Activated CD8-positive, alpha-beta T cell treated with anti-CD3 and anti-CD28 coated beads, Interleukin-2, amount 10 ng/mL, durations not matched to agents 7 days and 5 days (primary cell): ENCODE measurements around the gene TSR3. TPM values are rescaled to one million over a fixed set of nuclear protein-coding genes. Genes with fewer than 3 reads are reported as not detected.
A peak's percentile ranks its signal among the peaks of the same experiment; 100 is the strongest.

ENCODE experiments used
- ATAC-seq: fragments of 150-1000 bp; cut with Tn5 transposase; one replicate; pipeline ENCODE4 v1.10.0; 2021; ENCODE audit warnings: moderate library complexity
- CTCF ChIA-PET: fragments of 350-600 bp; sonication (Branson Sonifier 250); formaldehyde crosslinking; loops from one replicate; lab custom pipeline; 2021; ENCODE audit warnings: antibody characterized with exemption; lab: Charles Lee
- POLR2A ChIA-PET: fragments of 350-600 bp; sonication (Branson Sonifier 250); formaldehyde crosslinking; loops from one replicate; lab custom pipeline; 2021; ENCODE audit warnings: antibody characterized with exemption; lab: Charles Lee
- DNase-seq: peaks from one replicate; pipeline ENCODE4 v3.0.0-alpha.2; 2020
- H3K27ac Mint-ChIP-seq: one replicate; pipeline ENCODE4 v1.8.0; 2021; ENCODE audit warnings: mild to moderate bottlenecking, mixed read lengths
- H3K27me3 Mint-ChIP-seq: one replicate; pipeline ENCODE4 v1.8.0; 2021; ENCODE audit warnings: low read depth, mixed read lengths
- H3K36me3 Mint-ChIP-seq: one replicate; pipeline ENCODE4 v1.8.0; 2021; ENCODE audit warnings: low read depth, mixed read lengths
- H3K4me1 Mint-ChIP-seq: one replicate; pipeline ENCODE4 v1.8.0; 2021; ENCODE audit warnings: low read depth, mixed read lengths
- H3K4me3 Mint-ChIP-seq: one replicate; pipeline ENCODE4 v1.8.0; 2021; ENCODE audit warnings: mild to moderate bottlenecking, mixed read lengths
- H3K9me3 Mint-ChIP-seq: one replicate; pipeline ENCODE4 v1.8.0; 2022; ENCODE audit warnings: mixed read lengths; ENCODE audit not compliant: insufficient read depth
- total RNA-seq, 2 experiments: library from RNA; stranded (reverse); gene quantifications; one replicate each; pipeline ENCODE4 v1.2.3, GENCODE V29; 2021

Gene TSR3
- total RNA-seq, 2 experiments from 2014 or later = 48.5 to 50.7 TPM

GRCh38 chr16:1315081-1316032 is 36.3 kb downstream of the TSR3 start:
- Mint-ChIP-seq H3K4me1 (peaks cover 34% of the 10 kb centered on the region), H3K27me3 (no peaks in the 10 kb centered on the region), H3K27ac (no peak overlapping the region), H3K9me3 (no peaks in the 10 kb centered on the region), H3K4me3 (no peak overlapping the region), H3K36me3 (peaks cover 62% of the 10 kb centered on the region)
- ATAC-seq (no peak), DNase-seq (no peak)
- ChIA-PET CTCF (no interaction called here), POLR2A (no interaction called here)

DNA sequence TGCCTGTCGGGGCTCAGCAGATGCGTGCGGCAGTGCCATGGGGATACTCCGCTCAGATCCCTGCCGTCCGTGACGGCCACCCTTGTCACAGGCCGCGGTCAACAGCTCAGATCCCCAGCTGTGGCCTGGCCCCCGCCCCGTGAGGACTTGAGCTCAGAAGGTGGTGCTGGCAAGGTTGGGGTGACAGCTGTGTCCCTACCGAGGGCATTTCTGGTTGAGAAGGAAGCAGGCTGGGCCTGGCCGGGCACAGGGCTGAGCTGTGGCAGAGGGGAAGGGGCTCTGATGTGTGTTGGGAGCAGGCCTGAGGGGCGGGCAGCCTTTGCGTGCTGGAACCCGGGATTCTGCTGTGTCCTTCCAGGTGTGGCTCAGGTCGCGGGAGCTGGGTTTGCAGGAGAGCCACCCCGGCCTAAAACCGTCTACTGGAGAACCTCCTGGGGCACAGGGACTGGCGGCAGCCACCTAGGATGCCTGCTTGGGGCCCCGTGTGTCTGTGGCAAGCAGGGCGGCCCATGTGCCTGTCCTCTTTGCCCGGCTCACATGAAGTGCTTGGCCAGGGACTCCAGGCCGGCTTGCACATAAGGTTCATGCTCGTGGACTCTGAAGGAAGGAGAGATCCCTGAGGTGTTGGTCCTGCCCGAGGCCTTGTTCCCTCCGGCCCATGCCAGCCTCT is 37.1 kb downstream of the TSR3 start:
- no peaks in the 10 kb centered on the region for H3K27me3 Mint-ChIP-seq
- ATAC-seq = no peak
- H3K36me3 Mint-ChIP-seq = peaks cover 58% of the 10 kb centered on the region
- ChIA-PET CTCF (no interaction called here), POLR2A (no interaction called here)
- H3K27ac Mint-ChIP-seq = no peak overlapping the region
- no peaks in the 10 kb centered on the region for H3K9me3 Mint-ChIP-seq
- DNase-seq = no peak
- peaks cover 32% of the 10 kb centered on the region for H3K4me1 Mint-ChIP-seq
- H3K4me3 Mint-ChIP-seq = no peak overlapping the region

DNA sequence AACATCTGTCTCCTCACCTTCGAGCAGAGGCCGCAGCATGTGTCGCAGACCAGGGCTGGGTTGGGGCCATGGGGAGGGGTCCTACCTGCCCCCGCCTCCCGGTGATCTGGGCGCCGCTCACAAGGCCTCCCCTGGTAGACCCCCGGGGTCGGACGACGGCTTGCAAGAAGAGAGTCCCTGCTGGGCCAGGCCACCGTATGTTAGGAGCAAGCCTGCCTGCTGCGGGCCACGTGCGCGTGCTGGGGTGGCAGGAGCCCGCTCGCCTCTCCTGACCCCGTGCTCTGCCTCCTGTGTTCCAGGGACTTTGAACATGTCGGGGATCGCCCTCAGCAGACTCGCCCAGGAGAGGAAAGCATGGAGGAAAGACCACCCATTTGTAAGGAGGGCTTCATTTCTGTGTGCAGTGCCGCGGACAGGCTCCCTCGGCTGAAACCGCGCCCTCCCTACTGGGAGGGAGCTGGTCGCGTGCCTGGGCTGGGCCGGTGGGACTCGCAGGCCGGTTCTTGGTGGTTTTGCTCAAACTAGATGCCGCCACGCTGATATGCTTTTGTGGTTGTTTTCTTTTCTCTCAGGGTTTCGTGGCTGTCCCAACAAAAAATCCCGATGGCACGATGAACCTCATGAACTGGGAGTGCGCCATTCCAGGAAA is 37.8 kb downstream of the TSR3 start:
- ChIA-PET CTCF (no interaction called here), POLR2A (no interaction called here)
- DNase-seq (no peak), ATAC-seq (no peak)
- H3K27me3 Mint-ChIP-seq = no peaks in the 10 kb centered on the region
- H3K9me3 Mint-ChIP-seq = no peaks in the 10 kb centered on the region
- no peak overlapping the region for H3K4me3 Mint-ChIP-seq
- peaks cover 54% of the 10 kb centered on the region for H3K36me3 Mint-ChIP-seq
- H3K27ac Mint-ChIP-seq = no peak overlapping the region
- H3K4me1 Mint-ChIP-seq = peaks cover 32% of the 10 kb centered on the region

DNA sequence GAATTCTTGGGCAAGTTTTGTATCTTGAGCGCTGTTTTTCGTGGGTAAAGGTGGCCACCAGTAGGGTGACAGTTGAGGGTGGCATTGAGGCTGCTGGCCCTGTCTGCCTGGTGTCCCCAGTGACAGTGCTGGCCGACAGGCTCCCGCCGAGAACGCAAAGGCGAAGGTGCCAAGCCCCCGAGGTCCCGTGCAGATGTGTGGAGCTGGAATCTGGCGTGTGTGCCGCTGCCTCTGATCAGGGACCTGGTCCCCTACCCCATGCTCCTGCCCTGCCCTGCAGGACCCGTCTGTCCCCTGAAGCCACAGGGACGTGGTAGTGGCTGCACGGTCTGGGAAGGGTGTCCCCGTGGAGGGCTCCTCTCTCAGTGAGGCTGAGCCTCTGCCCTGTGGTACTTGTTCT is 38.8 kb downstream of the TSR3 start:
- CTCF ChIA-PET = no interaction called here
- POLR2A ChIA-PET = interaction anchor here (1.0 kb wide), 1 partner anchor 20 kb away, joined by 3 read pairs; the partner anchor contains the start of gene BAIAP3
- no peak for DNase-seq
- Mint-ChIP-seq H3K36me3 (peaks cover 47% of the 10 kb centered on the region), H3K4me3 (peak overlapping the region; percentile 22), H3K4me1 (peaks cover 37% of the 10 kb centered on the region), H3K27me3 (no peaks in the 10 kb centered on the region), H3K9me3 (no peaks in the 10 kb centered on the region), H3K27ac (no peak overlapping the region)
- no peak for ATAC-seq

DNA sequence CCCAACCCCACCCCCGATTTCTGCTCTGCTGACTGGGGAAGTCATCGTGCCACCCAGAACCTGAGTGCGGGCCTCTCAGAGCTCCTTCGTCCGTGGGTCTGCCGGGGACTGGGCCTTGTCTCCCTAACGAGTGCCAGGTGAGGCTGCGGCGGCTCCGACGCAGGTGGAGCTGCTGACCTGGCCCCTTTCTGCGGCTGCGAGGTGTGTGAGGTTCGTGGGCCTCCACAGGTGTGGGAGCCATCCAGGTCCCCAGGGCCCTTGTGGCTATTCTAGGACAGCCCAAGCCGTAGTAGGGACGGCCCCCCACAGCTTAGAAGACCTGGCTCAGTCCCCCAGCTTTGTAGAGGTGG is 39.2 kb downstream of the TSR3 start:
- Mint-ChIP-seq H3K36me3 (peaks cover 43% of the 10 kb centered on the region), H3K4me3 (peak overlapping the region; percentile 22), H3K27me3 (no peaks in the 10 kb centered on the region), H3K4me1 (peaks cover 38% of the 10 kb centered on the region), H3K27ac (peak overlapping the region; percentile 11), H3K9me3 (no peaks in the 10 kb centered on the region)
- POLR2A ChIA-PET = interaction anchor here (1.0 to 1.3 kb wide), 2 partner anchors 21 to 30 kb away, joined by 3 to 5 read pairs; partner anchors contain the start of gene BAIAP3
- DNase-seq = no peak
- CTCF ChIA-PET = interaction anchor here (1.1 kb wide), 1 partner anchor 18 kb away, joined by 3 read pairs; no protein-coding TSS in a partner anchor
- no peak for ATAC-seq

GRCh38 chr16:1311738-1312466 is 39.8 kb downstream of the TSR3 start:
- peaks cover 38% of the 10 kb centered on the region for H3K4me1 Mint-ChIP-seq
- ChIA-PET CTCF (interaction anchor here (1.1 kb wide), 1 partner anchor 19 kb away, joined by 3 read pairs; no protein-coding TSS in a partner anchor), POLR2A (interaction anchor here (0.6 to 1.3 kb wide), 4 partner anchors 21 to 166 kb away, joined by 3 to 5 read pairs (median 4); partner anchors contain the start of gene BAIAP3)
- H3K27ac Mint-ChIP-seq = peak overlapping the region; percentile 11
- no peak for ATAC-seq
- no peaks in the 10 kb centered on the region for H3K27me3 Mint-ChIP-seq
- peak overlapping the region; percentile 97 for H3K4me3 Mint-ChIP-seq
- peaks cover 38% of the 10 kb centered on the region for H3K36me3 Mint-ChIP-seq
- no peaks in the 10 kb centered on the region for H3K9me3 Mint-ChIP-seq
- no peak for DNase-seq

GRCh38 chr16:1311212-1311737 is 40.4 kb downstream of the TSR3 start:
- no peaks in the 10 kb centered on the region for H3K9me3 Mint-ChIP-seq
- CTCF ChIA-PET = interaction anchor here (1.1 kb wide), 1 partner anchor 19 kb away, joined by 3 read pairs; no protein-coding TSS in a partner anchor
- no peaks in the 10 kb centered on the region for H3K27me3 Mint-ChIP-seq

DNA sequence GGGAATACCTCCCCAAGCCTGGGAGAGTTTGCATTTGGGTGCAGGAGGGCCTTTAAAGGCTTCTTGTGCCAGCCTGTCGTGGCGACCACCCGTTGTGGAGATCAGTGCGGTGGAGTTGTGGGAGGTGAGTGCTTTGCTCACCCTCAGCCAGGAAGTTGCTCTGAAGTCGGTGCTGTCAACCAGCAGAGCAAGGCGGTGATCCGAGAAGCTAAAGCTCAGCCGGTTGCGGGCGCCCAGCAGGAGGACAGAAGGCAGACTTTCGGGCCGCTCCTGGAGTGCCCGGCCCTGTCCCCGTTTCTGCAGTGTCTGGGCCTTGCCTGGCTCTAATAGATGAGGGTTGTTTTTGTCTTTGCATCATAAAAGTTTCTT is 40.9 kb downstream of the TSR3 start:
- Mint-ChIP-seq H3K27me3 (no peaks in the 10 kb centered on the region), H3K27ac (peak overlapping the region; percentile 94), H3K4me3 (peak overlapping the region; percentile 97), H3K36me3 (peaks cover 29% of the 10 kb centered on the region), H3K4me1 (peaks cover 46% of the 10 kb centered on the region), H3K9me3 (no peaks in the 10 kb centered on the region)
- ATAC-seq (peak; percentile 12), DNase-seq (peak; percentile 70)
- ChIA-PET CTCF (no interaction called here), POLR2A (interaction anchor here (0.7 to 1.0 kb wide), 3 partner anchors 18 to 69 kb away, joined by 3 to 4 read pairs (median 3); no protein-coding TSS in a partner anchor)

More at GRCh38 chr16:1311212-1311737, 40.4 kb downstream of the TSR3 start:
- ATAC-seq (no peak), DNase-seq (no peak)
- POLR2A ChIA-PET = interaction anchor here (0.6 to 1.3 kb wide), 6 partner anchors 18 to 166 kb away, joined by 3 to 5 read pairs (median 4); no protein-coding TSS in a partner anchor
- peaks cover 42% of the 10 kb centered on the region for H3K4me1 Mint-ChIP-seq
- H3K4me3 Mint-ChIP-seq = peak overlapping the region; percentile 97
- peak overlapping the region; percentile 94 for H3K27ac Mint-ChIP-seq
- H3K36me3 Mint-ChIP-seq = peaks cover 32% of the 10 kb centered on the region

DNA sequence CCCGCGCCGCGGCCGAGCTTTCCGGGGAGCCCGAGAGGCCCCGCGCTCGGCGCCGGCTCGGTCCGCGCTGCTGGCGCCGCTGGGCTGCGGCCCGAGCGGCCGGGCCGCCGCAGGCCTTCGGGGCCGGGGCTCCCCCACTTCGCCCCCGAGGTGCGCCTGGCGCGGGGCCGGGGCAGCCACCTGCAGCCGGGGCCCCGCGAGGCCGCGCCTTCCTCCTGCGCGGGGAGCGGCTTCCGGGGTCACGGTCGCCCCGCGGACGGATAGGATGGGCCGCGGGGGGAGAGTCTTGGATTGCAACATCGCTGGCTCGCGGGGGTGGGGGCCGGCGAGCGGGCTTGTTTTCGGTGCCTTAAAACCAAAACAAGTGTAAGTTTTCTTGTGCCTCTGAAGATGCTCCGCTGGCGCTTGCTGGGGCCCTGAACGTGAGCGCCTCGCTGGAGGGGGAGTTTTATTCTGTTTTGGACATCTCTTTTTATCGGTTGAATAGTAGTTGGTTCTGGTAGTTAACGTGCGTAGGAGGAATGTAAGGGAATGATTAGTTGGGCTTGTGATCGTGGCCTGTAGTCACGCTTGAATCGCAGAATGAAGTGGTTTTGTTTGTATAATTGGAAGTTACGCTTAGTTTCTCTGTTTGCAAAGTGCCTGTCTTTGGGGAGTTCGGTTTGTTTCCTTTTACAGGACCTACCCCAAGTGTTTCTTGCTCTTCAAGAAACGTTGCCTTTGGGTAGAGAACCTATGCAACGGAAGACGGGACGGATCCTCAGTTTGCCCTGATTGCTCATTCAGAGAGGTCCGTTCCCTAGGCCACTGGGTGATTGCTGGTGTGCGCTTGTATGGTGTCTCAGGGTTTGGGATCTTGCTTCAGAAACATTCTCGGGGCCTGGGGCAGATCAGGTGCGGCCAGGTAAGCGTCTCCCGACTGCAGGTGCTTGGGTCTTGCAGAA is 41.5 kb downstream of the TSR3 start:
- Mint-ChIP-seq H3K27ac (peak overlapping the region; percentile 94), H3K9me3 (no peaks in the 10 kb centered on the region), H3K4me1 (peaks cover 49% of the 10 kb centered on the region), H3K4me3 (peak overlapping the region; percentile 97), H3K27me3 (no peaks in the 10 kb centered on the region), H3K36me3 (peaks cover 26% of the 10 kb centered on the region)
- DNase-seq = peak; percentile 66
- ChIA-PET POLR2A (interaction anchor here (1.0 to 1.8 kb wide), 8 partner anchors 19 to 654 kb away, joined by 3 to 15 read pairs (median 4); partner anchors contain the start of genes RPS2 and UQCC4), CTCF (no interaction called here)
- ATAC-seq = peak; percentile 44
